ENCODE measurements around the gene DNAJC13.

Gene DNAJC13

GRCh38 chr3:132504375-132504933 is 87.2 kb downstream of the DNAJC13 start:
- no peaks in the 10 kb centered on the region for H3K79me2 ChIP-seq (ENCODE audit: insufficient read depth, low read length)
- H3K9me2 ChIP-seq (ENCODE audit: low read depth, low read length) = no peaks in the 10 kb centered on the region
- no peaks in the 10 kb centered on the region for H3K27me3 ChIP-seq (ENCODE audit: insufficient read depth, low read length)
- H3K9ac ChIP-seq (ENCODE audit: low read length) = no peak overlapping the region
- H3K4me3 ChIP-seq (ENCODE audit: low read depth, low read length, poor library complexity, severe bottlenecking) = no peak overlapping the region
- H3F3A ChIP-seq (ENCODE audit: insufficient read depth, low read length) = no peaks in the 10 kb centered on the region
- H2AFZ ChIP-seq (ENCODE audit: low read length) = no peak overlapping the region
- H3K27ac ChIP-seq (ENCODE audit: low read depth, low read length, poor library complexity, severe bottlenecking) = no peak overlapping the region
- H3K9me3 ChIP-seq (ENCODE audit: low read length) = no peaks in the 10 kb centered on the region
- peaks cover 90% of the 10 kb centered on the region for H3K36me3 ChIP-seq (ENCODE audit: insufficient read depth, low read length)
- TF ChIP-seq CTCF (IDR thresholded peaks at IDR 0.05; ENCODE audit: low read length) = no peak
- TF ChIP-seq EZH2 (IDR thresholded peaks at IDR 0.05; ENCODE audit: borderline replicate concordance, low read length) = no peak
- no peaks in the 10 kb centered on the region for H4K20me1 ChIP-seq (ENCODE audit: insufficient read depth, low read length)
- no peak overlapping the region for H3K4me2 ChIP-seq (ENCODE audit: low read length)
- no peaks in the 10 kb centered on the region for H3K4me1 ChIP-seq (ENCODE audit: insufficient read depth, low read length, severe bottlenecking)

GRCh38 chr3:132507657-132508056 is 90.4 kb downstream of the DNAJC13 start:
- Histone ChIP-seq H3K27ac (ENCODE audit: low read depth, low read length, poor library complexity, severe bottlenecking) (no peak overlapping the region), H3K79me2 (ENCODE audit: insufficient read depth, low read length) (no peaks in the 10 kb centered on the region), H3K27me3 (ENCODE audit: insufficient read depth, low read length) (no peaks in the 10 kb centered on the region), H3K4me1 (ENCODE audit: insufficient read depth, low read length, severe bottlenecking) (no peaks in the 10 kb centered on the region), H4K20me1 (ENCODE audit: insufficient read depth, low read length) (no peaks in the 10 kb centered on the region), H3K9me2 (ENCODE audit: low read depth, low read length) (no peaks in the 10 kb centered on the region), H3F3A (ENCODE audit: insufficient read depth, low read length) (no peaks in the 10 kb centered on the region), H2AFZ (ENCODE audit: low read length) (no peak overlapping the region), H3K36me3 (ENCODE audit: insufficient read depth, low read length) (peaks cover 87% of the 10 kb centered on the region), H3K4me2 (ENCODE audit: low read length) (no peak overlapping the region), H3K4me3 (ENCODE audit: low read depth, low read length, poor library complexity, severe bottlenecking) (no peak overlapping the region), H3K9me3 (ENCODE audit: low read length) (no peaks in the 10 kb centered on the region), H3K9ac (ENCODE audit: low read length) (no peak overlapping the region)
- TF ChIP-seq CTCF (IDR thresholded peaks at IDR 0.05; ENCODE audit: low read length) = no peak
- no peak for TF ChIP-seq EZH2 (IDR thresholded peaks at IDR 0.05; ENCODE audit: borderline replicate concordance, low read length)

GRCh38 chr3:132509096-132509495 is 91.8 kb downstream of the DNAJC13 start:
- Histone ChIP-seq H2AFZ (ENCODE audit: low read length) (no peak overlapping the region), H3K4me1 (ENCODE audit: insufficient read depth, low read length, severe bottlenecking) (no peaks in the 10 kb centered on the region), H3K79me2 (ENCODE audit: insufficient read depth, low read length) (no peaks in the 10 kb centered on the region), H3F3A (ENCODE audit: insufficient read depth, low read length) (no peaks in the 10 kb centered on the region), H3K9ac (ENCODE audit: low read length) (no peak overlapping the region), H3K27me3 (ENCODE audit: insufficient read depth, low read length) (no peaks in the 10 kb centered on the region), H3K36me3 (ENCODE audit: insufficient read depth, low read length) (peaks cover 87% of the 10 kb centered on the region), H3K4me3 (ENCODE audit: low read depth, low read length, poor library complexity, severe bottlenecking) (no peak overlapping the region), H3K9me2 (ENCODE audit: low read depth, low read length) (no peaks in the 10 kb centered on the region), H4K20me1 (ENCODE audit: insufficient read depth, low read length) (no peaks in the 10 kb centered on the region), H3K4me2 (ENCODE audit: low read length) (no peak overlapping the region), H3K9me3 (ENCODE audit: low read length) (no peaks in the 10 kb centered on the region), H3K27ac (ENCODE audit: low read depth, low read length, poor library complexity, severe bottlenecking) (no peak overlapping the region)
- TF ChIP-seq EZH2 (IDR thresholded peaks at IDR 0.05; ENCODE audit: borderline replicate concordance, low read length) (no peak), CTCF (IDR thresholded peaks at IDR 0.05; ENCODE audit: low read length) (no peak)
